GM19025 (cell line): ENCODE results near the gene TET1.
"Not testable (repeated sequence)": the region's sequence is repeated elsewhere in the genome, so short reads cannot be mapped to it uniquely, and the experiment has no call there.

Experiments
- ATAC-seq: cut with Tn5 transposase; IDR thresholded peaks from one replicate; pipeline ENCODE4 v1.9.1; 2021; ENCODE audit warnings: mild to moderate bottlenecking, low read depth, moderate library complexity; ENCODE audit not compliant: unreplicated experiment

Gene TET1

GRCh38 chr10:68562661-68563570 is 2.8 kb downstream of the TET1 start:
- ATAC-seq = no peak

DNA sequence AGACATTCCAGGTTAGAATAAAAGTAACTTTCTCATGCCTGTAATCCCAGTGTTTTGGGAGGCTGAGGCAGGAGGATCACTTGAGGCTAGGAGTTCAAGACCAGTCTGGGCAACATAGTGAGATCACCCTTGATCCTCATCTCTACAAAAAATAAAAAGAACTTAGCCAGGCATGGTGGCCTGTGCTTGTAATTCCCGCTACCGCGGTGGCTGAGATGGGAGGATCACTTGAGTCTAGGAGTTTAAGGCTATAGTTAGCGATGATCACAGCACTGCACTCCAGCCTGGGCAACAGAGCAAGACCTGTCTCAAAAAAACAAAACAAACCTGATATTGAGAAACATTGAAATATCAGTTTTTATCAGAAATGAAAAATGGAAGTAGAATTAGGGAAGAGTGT is 4.6 kb downstream of the TET1 start:
- ATAC-seq = no peak

DNA sequence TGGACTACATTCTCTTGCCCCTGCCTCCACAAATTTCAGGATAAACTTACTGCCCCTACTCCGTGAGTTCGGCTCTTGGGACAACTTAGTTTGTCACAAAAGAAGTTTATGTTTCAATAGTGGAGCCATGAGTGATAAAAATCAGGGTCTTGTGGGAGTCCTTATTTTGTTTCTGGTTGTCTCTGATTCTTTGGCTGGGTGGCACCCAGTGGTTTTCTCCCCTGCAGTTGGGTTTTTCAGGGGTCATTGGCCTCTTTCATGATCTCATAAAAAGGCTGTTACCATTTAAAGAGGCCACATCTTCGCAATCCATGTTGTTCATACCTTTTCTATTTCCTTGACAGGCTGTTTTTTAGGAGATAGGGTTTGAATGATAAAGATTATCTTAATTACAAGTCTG is 5.5 kb downstream of the TET1 start:
- ATAC-seq = no peak

DNA sequence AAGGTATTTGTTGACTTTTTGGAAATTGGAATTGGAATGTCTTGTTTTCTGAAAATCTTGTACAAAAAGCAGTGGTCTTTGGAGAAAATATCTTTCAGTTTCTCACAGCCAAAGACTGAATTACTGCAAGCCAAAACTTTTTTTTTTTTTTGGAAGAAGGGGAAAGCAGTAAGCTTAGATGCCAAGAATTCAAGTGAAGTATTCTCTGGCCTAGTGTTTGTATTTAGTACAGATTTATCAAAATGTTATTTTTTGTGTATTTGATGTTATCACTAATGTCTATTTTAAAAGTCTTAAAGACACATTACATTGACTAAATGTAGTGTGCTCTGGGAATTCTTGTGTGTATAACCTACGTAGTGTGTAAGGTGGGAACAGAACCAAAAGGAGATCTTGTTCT is 6.2 kb downstream of the TET1 start:
- no peak for ATAC-seq

DNA sequence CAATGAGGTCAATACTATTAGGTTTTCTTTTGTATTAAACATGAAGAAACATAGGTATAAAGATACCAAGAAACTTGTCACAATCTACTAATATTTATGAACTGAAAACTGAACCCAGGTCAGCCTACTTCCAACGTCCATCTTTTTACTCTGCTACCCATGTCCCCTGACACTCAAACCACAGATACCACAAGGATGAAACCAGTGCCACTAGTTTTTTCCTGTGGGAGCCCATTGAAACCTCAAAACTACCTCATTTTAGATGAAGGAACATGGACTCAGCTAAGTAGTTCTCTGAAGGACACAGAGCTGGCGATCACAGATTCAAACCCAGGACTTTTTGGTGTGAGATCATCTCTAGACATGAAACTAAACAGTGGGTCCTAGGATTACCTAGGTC is 6.8 kb downstream of the TET1 start:
- no peak for ATAC-seq

DNA sequence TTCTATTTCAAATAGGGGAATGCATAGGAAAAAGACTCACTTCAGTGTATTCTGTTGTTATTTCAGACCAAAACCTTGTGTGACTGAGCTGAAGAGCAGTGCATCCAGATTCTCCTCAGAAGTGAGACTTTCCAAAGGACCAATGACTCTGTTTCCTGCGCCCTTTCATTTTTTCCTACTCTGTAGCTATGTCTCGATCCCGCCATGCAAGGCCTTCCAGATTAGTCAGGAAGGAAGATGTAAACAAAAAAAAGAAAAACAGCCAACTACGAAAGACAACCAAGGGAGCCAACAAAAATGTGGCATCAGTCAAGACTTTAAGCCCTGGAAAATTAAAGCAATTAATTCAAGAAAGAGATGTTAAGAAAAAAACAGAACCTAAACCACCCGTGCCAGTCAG is 12.0 kb downstream of the TET1 start:
- no peak for ATAC-seq

DNA sequence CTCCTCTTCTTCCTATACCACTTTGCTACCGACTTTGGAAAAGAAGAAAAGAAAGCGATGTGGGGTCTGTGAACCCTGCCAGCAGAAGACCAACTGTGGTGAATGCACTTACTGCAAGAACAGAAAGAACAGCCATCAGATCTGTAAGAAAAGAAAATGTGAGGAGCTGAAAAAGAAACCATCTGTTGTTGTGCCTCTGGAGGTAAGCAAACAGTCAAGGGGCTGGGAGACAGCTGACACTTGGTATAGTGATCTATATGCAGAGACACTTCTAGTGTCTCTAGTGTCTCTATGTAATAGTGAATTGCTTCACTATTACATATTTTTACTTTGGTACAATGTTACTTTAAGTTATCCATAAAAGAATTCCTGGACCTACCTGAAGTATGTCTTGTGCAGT is 13.9 kb downstream of the TET1 start:
- no peak for ATAC-seq

GRCh38 chr10:68576118-68576517 is 16.0 kb downstream of the TET1 start:
- no peak for ATAC-seq

DNA sequence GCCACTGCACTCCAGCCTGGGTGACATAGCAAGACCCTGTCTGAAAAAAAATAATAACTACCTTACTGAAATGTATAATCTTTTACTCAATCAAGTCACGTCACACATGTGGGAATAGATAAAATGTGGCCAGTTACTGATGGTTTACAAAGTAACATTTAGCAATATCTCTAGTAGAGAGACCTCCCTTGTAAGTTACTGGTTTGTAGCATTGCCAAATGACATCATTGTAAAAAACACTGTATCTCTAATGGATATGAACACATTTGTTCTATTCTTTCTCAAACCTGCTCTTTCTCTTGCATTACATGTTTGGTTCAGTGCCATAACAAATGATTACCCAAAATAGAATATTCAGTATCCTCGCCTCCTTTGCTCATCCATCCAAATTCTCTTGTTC is 18.8 kb downstream of the TET1 start:
- no peak for ATAC-seq

GRCh38 chr10:68584187-68584586 is 24.1 kb downstream of the TET1 start:
- not testable (repeated sequence) for ATAC-seq

DNA sequence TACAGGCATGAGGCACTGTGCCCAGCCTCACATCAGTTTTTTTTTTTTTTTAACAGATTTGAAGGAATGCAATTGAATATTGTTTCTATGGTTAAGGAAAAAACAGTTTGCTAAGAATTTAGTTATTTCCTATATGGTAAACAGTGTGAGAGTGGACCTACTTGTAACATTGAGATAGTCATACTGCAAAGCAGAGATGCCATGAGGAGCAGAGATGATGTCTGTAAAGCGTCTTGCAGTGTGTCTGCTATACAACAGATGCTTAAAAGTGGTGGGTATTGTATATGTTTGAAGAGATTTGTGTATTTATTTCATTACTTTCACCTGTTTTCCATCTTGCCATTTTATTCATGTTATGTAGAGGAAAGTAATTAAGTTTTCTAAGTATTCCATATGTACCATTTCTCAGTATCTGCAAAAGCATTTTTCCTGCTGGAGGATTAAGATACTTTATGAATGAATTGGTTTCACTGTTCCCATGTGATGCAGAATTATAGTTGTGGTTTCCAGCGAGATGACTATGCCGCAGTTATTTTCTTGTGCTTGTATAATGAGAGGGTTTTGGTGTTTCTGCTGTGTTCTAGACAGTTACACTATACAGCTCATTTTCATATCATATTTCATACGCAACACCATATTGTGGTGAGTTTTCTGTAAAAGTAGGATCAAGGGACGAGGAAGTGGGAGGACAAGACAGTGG is 26.6 kb downstream of the TET1 start:
- no peak for ATAC-seq

GRCh38 chr10:68594405-68594804 is 34.3 kb downstream of the TET1 start:
- no peak for ATAC-seq

DNA sequence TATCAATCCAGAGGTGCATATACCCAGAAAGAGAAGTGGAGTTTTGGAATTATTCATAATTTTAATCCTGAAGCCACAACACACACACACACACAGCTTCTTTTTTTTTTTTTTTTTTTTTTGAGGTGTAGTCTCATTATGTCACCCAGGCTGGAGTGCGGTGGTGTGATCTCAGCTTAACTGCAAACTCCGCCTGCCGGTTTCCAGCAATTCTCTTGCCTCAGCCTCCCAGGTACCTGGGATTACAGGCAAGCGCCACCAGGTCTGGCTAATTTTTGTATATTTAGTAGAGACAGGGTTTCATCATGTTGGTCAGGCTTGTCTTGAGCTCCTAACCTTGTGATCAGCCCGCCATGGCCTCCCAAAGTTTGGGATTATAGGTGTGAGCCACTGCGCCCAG is 35.4 kb downstream of the TET1 start:
- no peak for ATAC-seq

GRCh38 chr10:68597407-68597806 is 37.3 kb downstream of the TET1 start:
- no peak for ATAC-seq

DNA sequence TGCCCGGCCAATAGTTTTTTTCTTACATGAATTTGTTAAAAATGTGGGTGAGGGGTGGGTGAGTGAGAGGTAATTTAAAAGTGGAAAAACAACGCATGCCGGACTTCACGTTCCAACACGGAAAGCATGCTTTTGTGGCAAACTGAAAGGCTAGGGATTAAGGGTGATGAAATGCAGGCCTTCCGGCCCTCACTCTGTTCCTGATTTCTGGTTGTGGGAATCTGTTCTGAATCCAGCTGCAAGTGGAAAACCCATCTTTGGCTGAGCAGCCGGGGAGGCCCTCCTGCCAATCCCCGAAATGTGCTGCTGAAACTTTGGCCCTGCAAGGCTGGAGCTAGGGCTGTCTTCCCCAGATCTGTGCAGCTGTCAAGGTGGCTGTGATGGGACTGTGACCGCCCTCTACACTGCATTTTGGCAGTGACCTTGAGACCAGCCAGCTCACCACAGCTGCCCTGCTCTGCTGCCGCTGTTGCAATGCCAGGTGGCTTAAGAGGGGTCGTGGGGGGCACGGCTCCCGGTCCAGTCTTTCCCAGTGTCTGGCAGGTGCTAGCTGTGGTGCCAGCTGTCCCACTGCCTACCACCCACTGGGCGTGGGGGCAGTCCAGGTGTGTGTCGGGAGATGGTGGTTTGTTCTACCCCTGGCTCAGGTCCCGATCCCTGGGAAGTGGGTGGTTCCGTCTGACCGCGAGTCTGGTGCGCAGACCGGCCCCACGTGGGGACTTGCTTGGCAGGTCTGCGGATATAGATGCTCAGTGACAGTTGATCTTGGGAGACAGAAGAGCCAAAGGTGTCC is 39.0 kb downstream of the TET1 start:
- no peak for ATAC-seq

DNA sequence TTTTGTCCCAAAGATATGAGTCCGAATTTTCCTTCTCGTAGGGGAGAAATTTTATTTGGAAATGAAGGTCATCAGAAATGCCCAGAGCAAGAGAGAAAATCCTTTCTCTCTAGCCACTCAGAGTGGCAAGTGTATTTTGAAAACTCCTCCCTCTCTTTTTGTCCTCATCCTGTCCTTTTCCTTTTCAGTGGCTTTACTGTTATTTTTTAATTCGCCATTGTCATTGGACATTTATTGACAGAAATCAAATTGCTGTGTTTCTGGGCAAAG is 39.6 kb downstream of the TET1 start:
- ATAC-seq = no peak

- ATAC-seq = peak; percentile 88
Observed at GRCh38 chr10:68600041-68600778, 40.1 kb downstream of the TET1 start.

DNA sequence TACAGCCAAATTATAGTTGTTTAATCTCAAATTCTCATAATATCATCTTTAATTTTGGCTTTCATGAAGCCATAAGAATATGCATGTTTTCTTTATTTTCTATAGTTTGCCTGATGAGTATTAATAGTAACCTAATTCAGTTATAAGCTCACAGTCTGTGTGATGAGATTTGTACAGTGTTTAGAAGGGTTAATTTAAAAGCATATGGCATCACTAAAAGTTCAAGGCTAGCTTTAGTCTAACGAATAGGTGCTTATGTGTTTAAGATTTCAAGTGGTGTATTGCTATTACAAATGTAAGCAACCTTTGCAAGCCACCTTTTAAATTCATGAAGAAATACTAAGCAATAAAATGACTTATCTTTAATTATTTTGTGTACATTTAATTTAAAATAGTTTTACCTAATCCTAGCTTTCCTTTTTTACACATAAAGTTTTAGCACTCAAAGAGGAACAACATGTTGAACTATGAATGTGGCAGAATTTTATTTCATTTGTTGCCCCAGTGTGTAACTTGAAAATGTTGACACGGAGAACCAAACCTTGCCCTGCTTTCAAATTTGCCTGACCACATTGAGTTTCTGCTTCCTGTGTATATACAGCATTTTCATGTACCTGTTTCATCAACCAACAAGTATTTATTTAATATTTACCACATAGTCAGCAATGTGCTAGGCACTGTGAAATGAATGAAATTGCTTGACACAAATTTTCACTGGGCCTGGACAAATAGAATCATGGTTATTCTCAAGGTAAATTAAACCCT is 41.5 kb downstream of the TET1 start:
- no peak for ATAC-seq

GRCh38 chr10:68602434-68602833 is 42.3 kb downstream of the TET1 start:
- ATAC-seq = no peak

- no peak for ATAC-seq
Observed at GRCh38 chr10:68603766-68604165, 43.6 kb downstream of the TET1 start.
